OCI-M2 (cell line): ENCODE results near the gene CENPS.
"Not testable (repeated sequence)": the region's sequence is repeated elsewhere in the genome, so short reads cannot be mapped to it uniquely, and the experiment has no call there.

Source experiments
- DNase-seq: peaks from one replicate; lab custom pipeline; 2025; ENCODE audit not compliant: unreplicated experiment; lab: John Stamatoyannopoulos, UW

Gene CENPS

GRCh38 chr1:10450156-10450814 is 20.1 kb downstream of the CENPS start:
- no peak for DNase-seq

GRCh38 chr1:10450836-10451235 is 20.6 kb downstream of the CENPS start:
- DNase-seq = no peak

- no peak for DNase-seq
These were observed 21.1 kb downstream of the CENPS start for GRCh38 chr1:10451287-10451686.

GRCh38 chr1:10456048-10456447 is 25.8 kb downstream of the CENPS start:
- DNase-seq = no peak

- DNase-seq = no peak
These were observed 26.4 kb downstream of the CENPS start for GRCh38 chr1:10456661-10457060.

- not testable (repeated sequence) for DNase-seq
These were observed 27.2 kb downstream of the CENPS start for GRCh38 chr1:10457462-10457861.

GRCh38 chr1:10457875-10458274 is 27.6 kb downstream of the CENPS start:
- DNase-seq = no peak

GRCh38 chr1:10459184-10459583 is 29.0 kb downstream of the CENPS start:
- DNase-seq = no peak

GRCh38 chr1:10467078-10467477 is 36.8 kb downstream of the CENPS start:
- no peak for DNase-seq

GRCh38 chr1:10470043-10470442 is 39.8 kb downstream of the CENPS start:
- no peak for DNase-seq

GRCh38 chr1:10471411-10472219 is 41.4 kb downstream of the CENPS start:
- DNase-seq = no peak

- peak; percentile 63 for DNase-seq
These were observed 42.2 kb downstream of the CENPS start, which contains the start of gene DFFA for GRCh38 chr1:10472220-10473144. DFFA (minus strand) TSS chr1:10472529; CDS start chr1:10472458, 71 bp downstream.

- DNase-seq = no peak
These were observed 43.0 kb downstream of the CENPS start for GRCh38 chr1:10473145-10473765.

GRCh38 chr1:10474309-10474612 is 44.0 kb downstream of the CENPS start:
- not testable (repeated sequence) for DNase-seq

- peak; percentile 60 for DNase-seq
These were observed 44.6 kb downstream of the CENPS start, which contains the start of gene PEX14 for GRCh38 chr1:10474613-10475507. PEX14 (plus strand) TSS chr1:10474950; CDS start chr1:10474967, 17 bp downstream.

GRCh38 chr1:10475510-10475909 is 45.3 kb downstream of the CENPS start:
- no peak for DNase-seq

GRCh38 chr1:10479296-10479695 is 49.1 kb downstream of the CENPS start:
- DNase-seq = no peak

GRCh38 chr1:10480614-10481013 is 50.4 kb downstream of the CENPS start:
- DNase-seq = no peak

- DNase-seq = no peak
These were observed 54.3 kb downstream of the CENPS start for GRCh38 chr1:10484521-10484920.
